NOMO-1 treated with DMSO at 0.1 percent for 48 hours (cell line): ENCODE measurements around the gene DIPK1B.

Experiments
- DNase-seq: peaks from one replicate; lab custom pipeline; 2025; ENCODE audit not compliant: unreplicated experiment; lab: John Stamatoyannopoulos, UW

Gene DIPK1B

DNA sequence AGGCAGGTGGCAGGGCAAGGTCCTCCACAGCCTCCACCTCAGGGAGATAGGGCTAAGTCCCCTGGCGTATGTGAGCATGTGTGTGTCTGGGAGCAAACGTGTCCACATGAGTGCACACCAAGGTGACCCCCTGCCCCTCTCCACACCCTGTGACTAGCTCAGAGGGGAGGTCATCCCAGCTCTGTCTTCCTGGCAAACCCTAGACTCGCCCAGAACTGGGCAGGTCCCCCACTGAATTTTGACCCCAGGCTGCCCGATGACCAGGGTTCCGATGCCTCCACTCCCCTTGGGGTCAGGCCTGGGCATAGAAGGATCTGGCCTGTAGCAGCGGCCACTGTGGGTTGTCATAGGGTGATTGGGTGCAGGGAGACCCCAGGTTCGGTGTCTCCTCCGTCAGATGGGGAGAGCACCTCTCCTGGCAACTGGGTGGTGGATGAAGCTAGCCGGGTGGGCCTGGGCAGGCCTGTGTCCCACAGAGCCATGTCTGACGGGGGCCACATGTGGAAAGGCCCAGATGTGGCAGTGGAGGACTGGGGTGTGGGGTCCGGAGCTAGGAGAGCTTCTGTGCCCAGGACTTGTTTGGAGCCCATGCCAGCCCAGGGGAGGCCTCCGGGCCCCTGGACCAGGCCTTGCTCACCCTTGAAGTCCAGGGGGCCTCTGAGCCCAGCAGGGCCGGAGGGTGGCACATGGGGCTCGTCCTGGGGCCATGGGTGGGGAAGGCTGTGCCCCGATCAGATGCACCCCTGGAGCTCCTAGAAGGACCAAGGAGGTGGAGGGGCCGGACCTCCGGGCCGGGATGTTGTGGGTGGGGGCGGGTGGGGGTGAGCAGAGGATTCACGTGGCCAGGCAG is 6.2 kb downstream of the DIPK1B start:
- no peak for DNase-seq

DNA sequence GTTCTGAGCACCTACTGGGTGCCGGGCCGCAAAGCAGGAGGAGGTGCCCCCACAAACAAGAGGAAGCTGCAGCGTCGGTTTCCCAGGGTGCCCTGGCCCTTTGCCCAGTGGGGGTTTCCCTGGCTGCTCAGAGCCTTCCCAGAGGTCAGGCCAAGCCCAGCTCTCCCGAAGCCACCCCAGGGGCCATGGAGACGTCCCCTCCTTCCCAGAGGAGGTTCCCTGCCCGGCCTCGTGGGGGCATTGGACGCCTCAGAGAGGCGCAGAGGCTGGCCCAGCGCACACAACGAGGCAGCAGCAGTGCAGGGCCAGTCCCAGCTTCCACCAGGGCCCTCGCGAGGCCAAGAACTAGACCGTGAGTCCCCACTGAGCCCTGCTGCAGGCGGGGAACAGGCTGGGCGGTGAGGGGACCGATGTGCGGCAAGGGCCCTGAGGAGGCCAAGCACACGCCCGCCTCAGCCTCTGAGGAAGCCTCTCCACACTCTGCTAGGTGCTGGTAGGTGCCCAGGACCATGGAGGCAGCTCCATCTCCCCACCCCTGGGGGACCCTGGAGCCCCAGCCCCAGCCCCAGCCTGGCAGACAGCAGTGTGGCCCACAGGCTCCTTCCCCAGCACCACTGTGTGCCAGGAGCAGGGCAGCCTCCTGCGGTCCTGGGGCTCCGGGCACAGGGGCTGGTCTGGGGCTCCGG is 7.0 kb downstream of the DIPK1B start:
- no peak for DNase-seq

DNA sequence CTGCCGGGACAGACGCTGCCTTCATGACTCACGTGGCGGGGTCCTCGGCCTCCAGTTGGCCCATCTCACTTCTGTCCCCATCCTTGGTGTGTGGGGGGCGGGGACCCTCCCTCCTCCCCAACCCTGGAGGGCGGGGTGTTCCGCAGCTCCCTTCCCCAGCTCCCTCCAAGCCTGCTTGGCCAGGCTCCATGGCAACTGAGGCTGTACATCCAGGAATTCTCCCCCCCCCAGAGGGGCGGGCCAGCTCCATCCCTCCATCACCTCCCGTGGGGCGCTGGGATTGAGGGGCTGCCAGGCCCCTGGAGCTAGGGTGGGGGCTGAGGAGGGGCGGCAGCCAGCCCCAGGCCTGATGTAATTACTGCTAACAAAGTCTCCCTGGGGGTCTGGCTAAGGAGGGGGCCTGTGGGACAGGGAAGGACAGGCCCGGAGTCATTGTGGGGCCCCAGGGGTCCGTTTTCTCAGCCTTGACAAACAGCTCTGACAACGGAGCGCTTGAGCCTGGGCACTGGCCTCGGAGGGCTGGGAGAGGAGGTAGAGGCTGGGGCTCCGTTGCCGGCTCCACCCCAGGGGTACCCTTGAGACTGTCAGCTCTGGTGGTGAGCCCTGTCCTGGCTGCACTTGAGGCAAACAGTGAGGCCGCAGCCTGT is 8.0 kb downstream of the DIPK1B start:
- DNase-seq, result no peak

DNA sequence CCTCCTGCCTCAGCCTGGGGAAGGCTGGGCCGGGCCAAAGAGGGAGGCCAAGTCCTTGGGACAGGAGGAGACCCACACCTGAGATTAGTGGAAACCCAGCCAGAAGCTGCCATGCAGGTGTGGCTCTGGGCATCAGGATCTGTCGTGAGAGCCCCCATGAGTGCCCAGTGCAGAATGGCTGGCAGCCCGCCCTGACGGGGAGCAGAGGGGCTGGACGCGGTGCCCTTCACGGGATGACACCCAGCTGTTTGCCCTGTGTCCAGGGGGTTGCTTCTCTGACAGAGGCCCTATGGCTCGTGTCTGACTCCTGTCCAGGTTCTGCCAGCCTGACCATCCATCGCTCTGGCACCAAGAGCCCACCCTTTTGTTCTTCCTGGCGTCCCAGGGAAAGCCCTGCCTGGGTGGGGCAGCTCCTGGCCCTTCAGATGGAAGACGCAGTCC is 8.5 kb downstream of the DIPK1B start:
- no peak for DNase-seq

DNA sequence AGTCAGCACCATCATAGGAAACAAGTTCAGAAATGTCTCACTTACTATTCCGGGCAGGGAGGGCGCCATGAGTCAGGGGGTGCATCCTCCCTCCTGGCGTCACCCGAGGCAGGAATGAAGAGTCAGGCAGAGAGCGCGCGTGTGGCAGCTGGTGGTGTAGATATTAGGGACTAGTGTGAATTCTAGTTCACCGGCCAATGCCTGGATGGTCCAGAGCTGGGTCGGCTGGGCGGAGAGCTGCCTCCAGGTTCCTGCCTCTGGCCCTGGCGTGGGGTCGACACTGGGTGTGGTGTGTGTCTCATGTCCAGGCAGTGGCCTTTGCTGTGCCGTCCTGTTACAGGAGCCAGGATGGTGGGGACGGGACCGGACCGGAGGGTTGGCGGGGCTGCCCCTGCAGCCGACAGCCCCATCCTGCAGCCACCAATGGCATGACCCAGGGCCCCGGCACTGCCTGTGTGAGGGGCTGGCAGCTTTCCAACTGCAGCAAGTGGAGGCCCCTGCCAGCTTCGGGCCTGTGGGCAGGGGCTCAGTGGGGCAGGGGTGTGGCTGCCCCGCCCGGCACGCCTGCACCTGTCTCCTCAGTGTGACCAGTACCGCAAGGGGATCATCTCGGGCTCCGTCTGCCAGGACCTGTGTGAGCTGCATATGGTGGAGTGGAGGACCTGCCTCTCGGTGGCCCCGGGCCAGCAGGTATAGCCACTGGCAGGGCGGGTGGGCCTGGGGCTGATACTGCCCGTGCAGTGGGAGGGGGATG is 9.1 kb downstream of the DIPK1B start:
- no peak for DNase-seq

DNA sequence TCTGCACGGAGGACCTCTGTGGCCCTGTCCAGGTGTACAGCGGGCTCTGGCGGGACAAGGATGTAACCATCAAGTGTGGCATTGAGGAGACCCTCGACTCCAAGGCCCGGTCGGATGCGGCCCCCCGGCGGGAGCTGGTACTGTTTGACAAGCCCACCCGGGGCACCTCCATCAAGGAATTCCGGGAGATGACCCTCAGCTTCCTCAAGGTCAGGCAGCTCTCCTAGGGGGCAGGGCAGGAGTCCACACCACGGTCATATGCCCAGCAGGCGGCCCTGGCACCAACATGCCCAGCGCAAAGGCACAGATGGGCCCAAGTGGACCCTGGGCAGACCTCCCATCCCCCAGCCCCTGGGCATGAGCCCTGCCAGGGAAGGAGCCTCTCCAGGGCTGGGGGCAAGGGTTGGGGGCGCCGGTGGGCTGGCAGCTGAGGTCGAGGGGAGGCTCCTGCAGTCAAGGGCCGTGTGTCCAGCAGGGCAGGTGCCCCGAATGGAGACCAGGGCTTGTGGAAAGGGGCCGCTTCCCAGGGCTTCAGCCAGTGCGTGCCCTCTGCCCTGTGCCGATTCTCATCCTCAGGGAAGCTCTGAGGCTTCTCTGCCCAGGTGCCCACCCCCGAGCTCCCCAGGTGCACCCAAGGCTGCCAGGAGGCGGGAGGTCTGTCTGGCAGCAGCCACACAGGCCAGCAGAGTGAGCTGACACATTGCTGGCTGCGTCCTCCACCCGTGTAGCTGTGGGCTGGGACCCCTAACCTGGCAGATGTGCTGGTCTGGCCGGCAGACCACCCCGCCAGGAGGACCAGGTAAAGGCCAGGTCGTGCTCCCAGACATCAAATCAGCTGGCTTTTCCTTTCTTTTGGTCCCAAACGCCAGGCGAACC is 10.0 kb downstream of the DIPK1B start:
- DNase-seq, result no peak

DNA sequence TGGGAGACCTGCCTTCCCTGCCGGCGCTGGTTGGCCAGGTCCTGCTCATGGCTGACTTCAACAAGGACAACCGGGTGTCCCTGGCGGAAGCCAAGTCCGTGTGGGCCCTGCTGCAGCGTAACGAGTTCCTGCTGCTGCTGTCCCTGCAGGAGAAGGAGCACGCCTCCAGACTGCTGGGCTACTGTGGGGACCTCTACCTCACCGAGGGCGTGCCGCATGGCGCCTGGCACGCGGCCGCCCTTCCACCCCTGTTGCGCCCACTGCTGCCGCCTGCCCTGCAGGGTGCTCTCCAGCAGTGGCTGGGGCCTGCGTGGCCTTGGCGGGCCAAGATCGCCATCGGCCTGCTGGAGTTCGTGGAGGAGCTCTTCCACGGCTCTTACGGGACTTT is 10.6 kb downstream of the DIPK1B start:
- no peak for DNase-seq

DNA sequence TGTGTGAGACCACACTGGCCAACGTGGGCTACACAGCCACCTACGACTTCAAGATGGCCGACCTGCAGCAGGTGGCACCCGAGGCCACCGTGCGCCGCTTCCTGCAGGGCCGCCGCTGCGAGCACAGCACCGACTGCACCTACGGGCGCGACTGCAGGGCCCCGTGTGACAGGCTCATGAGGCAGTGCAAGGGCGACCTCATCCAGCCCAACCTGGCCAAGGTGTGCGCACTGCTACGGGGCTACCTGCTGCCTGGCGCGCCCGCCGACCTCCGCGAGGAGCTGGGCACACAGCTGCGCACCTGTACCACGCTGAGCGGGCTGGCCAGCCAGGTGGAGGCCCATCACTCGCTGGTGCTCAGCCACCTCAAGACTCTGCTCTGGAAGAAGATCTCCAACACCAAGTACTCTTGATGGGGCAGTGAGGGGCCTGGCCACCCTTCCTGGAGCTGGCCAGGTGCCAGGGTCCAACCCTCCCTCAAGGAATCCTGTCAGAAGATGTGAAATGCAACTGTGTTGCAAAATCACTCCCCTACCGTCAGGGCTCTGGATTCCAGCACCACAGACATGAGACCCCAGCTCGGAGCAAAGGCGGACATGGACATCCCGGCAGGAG is 11.1 kb downstream of the DIPK1B start:
- no peak for DNase-seq

DNA sequence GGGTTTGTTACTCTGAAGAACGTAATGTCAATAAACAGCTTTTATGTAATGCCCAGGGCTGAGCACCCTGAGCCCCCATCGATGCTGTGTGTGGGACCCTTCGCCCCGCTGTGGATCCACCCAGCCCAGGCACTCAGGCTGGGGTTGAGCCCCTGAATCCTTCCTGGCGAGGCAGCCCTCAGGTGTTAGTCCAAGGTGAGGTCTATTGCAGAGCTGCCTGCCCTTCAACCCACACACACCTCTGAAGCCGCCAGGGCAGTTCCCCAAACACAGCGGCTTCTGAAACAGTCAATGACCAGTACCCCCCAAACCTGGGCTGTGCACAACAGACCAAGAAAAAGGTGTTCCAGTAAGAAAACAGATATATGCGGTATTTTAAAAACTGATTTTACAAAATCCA is 11.6 kb downstream of the DIPK1B start:
- DNase-seq, result no peak

DNA sequence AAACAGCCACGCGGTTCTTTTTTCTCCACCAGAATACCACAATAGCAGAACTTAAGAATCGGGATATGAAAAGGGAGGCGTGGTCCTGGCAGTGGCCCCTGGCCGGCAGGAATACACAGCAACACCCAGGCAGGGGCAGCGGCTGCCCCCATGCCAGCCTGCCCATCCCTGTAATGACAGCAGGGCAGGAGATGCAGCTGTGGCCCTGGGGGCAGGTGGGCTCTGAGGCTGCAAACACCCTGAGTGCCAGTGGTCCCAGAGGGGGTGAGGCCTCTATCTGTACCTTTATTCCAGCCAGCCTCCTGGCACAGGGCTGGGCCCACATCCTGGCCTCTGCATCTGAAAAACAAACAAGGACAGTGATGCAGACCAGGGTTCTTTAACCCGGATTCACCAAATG is 12.4 kb downstream of the DIPK1B start:
- DNase-seq, result no peak

DNA sequence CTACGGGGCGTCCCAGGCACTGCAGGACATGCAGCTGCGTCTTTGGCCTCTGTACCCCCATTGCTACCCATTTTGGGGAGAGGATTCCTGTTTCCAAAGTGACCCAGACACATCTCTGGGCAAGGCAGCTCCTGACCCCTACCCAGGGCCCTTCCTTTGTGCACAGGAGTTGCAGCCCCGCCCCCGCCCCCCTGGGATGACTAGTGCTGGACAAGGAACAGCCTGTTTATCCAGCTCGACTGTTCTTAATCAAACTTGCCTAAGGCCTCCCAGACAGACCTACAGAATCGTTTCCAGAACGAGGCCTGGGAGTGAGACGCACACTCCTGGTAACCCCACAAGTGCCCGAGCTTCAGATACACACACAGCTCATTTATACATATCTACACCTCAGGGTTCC is 13.2 kb downstream of the DIPK1B start:
- DNase-seq, result no peak

DNA sequence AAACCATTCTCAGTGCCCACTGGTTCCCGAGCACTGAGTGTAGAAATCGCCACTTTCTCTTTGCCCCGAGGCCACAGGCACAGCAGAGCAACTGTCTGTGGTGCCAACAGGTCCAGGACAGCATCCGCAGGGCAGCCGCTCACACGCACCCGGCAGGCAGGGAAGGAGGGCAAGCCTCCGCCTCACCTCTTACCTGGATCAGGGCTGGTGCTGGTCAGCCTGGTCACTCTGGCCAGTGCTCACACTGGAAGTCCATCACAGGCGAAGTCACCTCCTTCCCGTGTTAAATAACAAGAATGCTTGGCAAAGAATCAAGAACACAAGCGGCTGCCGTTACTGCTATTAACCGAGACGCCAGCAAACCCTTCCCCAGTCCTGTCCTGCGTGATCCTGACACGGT is 13.7 kb downstream of the DIPK1B start:
- no peak for DNase-seq

DNA sequence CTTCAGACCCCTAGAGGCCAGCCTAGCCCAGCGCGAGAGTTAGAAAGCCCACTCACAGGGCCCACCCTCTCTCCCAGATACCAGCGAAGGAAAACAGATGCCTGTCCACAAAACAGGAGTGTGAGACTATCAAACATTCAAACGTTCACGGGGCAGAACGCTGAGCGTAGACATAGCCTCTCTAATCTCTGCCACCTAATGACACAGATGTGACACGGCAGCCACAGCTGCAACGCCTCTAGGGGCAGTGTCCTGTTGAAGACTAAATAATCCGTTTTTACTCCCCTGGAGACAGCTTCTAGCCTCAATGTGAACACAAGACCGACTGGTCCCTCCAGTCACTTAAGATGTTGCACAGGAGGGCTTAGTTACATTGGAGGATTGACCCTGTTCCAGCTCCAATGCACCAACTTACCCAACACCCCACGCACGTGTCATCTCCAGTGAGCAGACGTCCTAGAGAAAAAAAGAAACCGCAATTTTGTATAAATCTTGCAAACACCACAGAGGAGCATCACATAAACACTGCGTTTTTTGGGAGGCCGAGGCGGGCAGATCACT is 14.3 kb downstream of the DIPK1B start:
- peak; percentile 66 for DNase-seq

DNA sequence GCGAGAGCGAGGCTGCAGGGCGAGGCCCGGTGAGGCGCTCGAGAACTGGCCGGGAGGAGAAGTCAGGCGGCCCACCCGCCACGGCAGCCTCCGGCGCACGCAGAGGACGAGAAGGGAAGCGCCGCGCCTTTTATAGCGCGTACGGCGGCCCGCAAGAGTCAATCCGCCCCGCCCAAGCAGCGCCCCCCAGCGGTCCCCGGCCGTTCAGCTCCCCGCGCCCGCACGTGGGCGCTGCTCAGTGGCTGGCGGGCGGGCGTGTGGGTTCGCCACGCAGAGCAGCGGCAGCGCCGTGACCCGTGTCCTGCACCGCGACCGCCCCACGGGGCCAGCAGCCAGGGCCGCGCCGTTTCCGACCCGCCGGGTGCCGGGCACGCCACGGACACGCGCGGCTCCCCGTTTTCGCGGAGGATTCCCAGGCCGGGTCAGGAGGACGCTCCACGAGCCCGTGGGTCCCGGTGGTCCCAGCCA is 15.7 kb downstream of the DIPK1B start:
- peak; percentile 84 for DNase-seq

DNA sequence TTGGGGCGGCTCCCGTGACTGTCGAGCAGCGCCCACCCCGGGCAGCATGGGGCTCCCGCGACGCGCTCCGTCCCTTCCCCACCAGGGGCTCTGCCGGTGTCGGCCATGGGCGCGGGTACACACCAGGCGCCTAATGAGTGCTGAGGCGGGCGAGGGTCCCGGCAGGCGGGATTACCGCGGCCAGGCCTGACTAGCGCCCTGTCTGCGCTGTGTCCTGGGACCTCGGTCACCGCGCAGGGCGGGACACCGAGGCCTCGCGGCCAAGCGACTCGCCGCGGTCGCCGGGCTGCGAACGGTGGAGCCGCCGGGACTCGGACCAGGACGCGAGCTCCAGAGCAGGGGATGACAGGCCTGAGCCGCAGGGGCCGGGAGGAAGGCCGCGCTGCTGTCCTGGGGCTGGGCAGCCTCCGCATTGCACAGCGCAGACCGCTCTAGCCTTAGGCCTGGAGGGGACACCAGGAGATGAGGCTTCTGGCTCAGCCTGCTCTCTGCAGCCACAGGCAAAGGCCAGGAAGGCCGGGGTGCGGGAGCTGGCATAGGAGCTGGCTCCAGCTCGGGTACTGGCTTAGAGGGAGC is 16.3 kb downstream of the DIPK1B start:
- DNase-seq, result peak; percentile 24

DNA sequence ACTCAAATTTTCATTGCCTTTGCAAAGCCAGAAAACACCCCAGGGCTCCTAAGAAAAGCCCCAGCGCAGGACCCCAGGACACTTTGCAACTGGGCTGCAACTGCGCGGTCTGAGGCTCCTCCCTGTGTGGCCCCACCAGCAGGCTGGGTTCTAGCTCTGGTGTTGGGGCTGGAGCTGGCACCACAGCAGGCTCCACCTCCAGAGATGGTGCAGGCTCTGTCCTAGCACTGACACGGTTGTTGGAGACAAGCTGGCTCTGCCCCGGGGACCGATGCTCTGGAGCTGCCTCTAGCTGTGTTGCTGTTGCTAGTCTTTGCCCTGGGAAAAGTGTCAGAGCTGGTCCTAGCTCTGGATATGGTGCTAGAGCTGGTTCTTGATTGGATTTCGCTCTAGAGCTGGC is 16.8 kb downstream of the DIPK1B start:
- DNase-seq, result peak; percentile 18

DNA sequence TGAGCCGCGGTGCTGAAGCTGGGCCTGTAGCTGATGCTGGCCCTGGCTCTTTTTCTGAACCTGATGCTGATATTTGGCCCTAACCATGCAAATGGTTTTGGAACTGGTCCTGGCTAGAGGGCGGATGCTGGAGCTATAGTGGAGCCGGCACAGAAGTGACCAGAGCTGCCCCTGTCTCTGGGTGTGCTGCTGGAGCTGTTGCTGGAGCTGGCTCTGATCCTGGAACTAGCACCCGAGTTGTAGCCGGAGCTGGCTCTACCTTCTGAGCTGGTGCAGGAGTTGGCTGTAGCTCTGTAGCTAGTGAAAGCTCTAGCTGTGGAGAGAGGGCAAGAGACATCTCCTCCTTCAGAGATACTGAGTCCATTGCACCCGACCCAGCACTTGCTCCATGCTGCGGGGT is 17.6 kb downstream of the DIPK1B start:
- DNase-seq, result no peak

DNA sequence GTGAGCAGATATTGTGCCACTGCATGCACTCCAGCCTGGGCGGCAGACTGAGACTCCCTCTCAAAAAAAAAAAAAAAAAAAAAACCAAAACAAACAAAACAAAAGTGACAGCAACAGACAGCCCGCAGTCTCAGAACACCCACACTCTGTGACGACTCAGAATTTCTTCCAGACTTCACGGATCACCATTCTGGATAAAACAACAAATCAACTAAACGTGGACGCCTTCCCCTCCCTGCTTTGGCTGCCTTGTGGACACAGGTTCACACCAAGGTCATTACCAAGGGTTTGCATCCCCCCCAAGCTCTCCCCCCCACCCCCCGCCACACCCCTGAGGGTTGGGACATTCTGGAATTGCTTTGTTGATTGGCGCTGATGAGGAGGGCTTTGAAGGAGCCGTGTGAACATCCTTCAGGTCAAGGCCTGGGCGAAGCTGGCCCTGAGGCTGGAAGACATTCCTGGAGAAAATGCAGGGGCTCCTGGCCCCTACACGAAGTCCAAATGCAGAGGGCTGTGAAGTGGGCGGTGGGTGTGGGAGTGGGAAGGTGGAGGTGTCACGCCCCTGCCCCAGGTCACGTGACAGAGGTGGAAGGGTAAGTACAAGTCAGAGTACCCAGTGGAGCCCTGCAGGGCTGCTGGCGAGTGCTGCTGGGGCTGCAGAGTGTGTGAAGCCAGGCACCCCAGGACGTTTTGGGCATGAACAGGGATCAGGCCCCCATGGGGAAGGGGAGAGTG is 20.2 kb downstream of the DIPK1B start:
- DNase-seq, result no peak
